ENCODE measurements around the gene LSM12. TPM values are rescaled to one million over a fixed set of nuclear protein-coding genes. Genes with fewer than 3 reads are reported as not detected.
A peak's percentile ranks its signal among the peaks of the same experiment; 100 is the strongest.
"Not testable (repeated sequence)": the region's sequence is repeated elsewhere in the genome, so short reads cannot be mapped to it uniquely, and the experiment has no call there.

LSM12 gene
- total RNA-seq, 2 experiments from 2014 or later = 68.3 to 76.8 TPM

DNA sequence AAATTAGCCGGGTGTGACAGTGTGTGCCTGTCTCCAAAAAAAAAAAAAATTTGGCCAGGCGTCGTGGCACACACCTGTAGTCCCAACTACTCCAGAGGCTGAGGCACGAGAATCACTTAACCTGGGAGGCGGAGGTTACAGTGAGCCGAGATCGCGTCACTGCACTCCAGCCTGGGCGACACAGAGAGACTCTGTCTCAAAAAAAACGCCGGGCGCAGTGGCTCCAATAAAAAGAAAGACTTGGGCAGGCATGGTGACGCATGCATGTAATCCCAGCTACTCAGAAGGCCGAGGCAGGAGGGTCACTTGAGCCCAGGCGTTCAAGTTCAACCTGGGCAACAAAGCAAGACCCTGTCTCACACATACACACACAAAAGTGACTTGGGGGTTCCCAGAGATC lies 3.6 kb downstream of the LSM12 start:
- Mint-ChIP-seq H3K27ac (no peak overlapping the region), H3K4me3 (no peak overlapping the region), H3K27me3 (no peaks in the 10 kb centered on the region), H3K9me3 (ENCODE audit: low read depth) (no peaks in the 10 kb centered on the region), H3K36me3 (peaks cover 46% of the 10 kb centered on the region), H3K4me1 (peaks cover 54% of the 10 kb centered on the region)
- DNase-seq = no peak
- no peak for ATAC-seq
- CTCF ChIA-PET = interaction anchor here (2.0 kb wide), 1 partner anchor 21 kb away, joined by 4 read pairs; no protein-coding TSS in a partner anchor

DNA sequence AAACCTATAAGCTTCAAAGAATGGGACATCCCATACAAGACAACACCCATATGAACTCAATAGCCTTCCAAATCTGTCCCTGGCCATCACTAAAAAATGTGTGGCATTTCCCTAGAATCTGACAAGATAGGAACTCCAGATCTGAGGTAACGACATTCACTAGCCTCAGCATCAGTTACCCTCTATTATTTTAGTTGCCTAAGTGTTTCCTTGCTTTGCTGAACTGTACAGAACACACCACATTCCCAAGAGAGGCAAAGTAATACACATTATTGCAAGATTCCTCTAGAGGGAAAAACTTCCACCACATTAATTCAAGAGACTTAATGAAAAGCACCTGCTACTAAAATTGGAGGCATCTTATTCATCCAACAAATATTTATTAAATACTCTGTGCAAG lies 5.0 kb downstream of the LSM12 start:
- Mint-ChIP-seq H3K27ac (no peak overlapping the region), H3K4me3 (no peak overlapping the region), H3K9me3 (ENCODE audit: low read depth) (no peaks in the 10 kb centered on the region), H3K36me3 (peaks cover 46% of the 10 kb centered on the region), H3K27me3 (no peaks in the 10 kb centered on the region), H3K4me1 (peaks cover 45% of the 10 kb centered on the region)
- DNase-seq = no peak
- CTCF ChIA-PET = no interaction called here
- ATAC-seq = no peak

DNA sequence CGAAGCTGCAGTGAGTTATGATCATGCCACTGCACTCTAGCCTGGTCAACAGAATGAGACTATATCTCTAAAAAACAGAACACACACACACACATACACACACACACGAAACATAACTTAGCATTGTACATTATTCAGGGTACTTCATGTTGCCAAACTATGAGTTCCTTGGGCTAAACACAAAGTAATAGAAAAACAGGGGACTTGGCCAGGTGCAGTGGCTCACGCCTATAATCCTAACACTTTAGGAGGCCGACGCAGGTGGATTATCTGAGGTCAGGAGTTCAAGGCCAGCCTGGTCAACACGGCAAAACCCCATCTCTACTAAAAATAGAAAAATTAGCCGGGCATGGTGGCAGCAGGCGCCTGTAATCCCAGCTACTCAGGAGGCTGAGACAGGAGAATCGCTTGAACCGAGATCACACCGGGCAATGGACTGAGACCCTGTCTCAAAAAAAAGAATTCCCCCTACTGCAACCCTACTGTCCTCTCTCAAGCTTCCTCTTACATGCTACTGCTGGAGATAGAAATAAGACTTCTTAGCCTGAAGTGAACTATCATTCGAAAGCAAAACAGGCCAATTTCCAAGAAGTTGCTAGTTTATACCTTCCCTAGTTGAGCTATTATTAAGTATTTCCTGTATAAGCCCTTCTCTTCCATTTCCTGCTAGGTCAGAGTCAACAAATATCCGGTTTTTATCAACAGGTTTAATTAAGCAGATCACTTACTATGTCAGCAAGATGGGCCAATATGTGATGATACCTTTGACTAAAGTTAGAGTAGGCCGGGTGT lies 7.2 kb downstream of the LSM12 start:
- CTCF ChIA-PET = interaction anchor here (1.0 kb wide), 1 partner anchor 17 kb away, joined by 4 read pairs; no protein-coding TSS in a partner anchor
- H3K9me3 Mint-ChIP-seq (ENCODE audit: low read depth) = no peaks in the 10 kb centered on the region
- ATAC-seq = no peak
- H3K4me3 Mint-ChIP-seq = no peak overlapping the region
- no peak for DNase-seq
- peaks cover 36% of the 10 kb centered on the region for H3K4me1 Mint-ChIP-seq
- peak overlapping the region; percentile 47 for H3K27ac Mint-ChIP-seq
- peaks cover 46% of the 10 kb centered on the region for H3K36me3 Mint-ChIP-seq
- H3K27me3 Mint-ChIP-seq = no peaks in the 10 kb centered on the region

- Mint-ChIP-seq H3K27ac (no peak overlapping the region), H3K27me3 (no peaks in the 10 kb centered on the region), H3K9me3 (ENCODE audit: low read depth) (no peaks in the 10 kb centered on the region), H3K36me3 (peaks cover 28% of the 10 kb centered on the region), H3K4me1 (peaks cover 6% of the 10 kb centered on the region), H3K4me3 (no peak overlapping the region)
- DNase-seq = no peak
- CTCF ChIA-PET = interaction anchor here (0.7 kb wide), 2 partner anchors 12 to 110 kb away, joined by 3 read pairs; no protein-coding TSS in a partner anchor
- no peak for ATAC-seq
Measured at GRCh38 chr17:44053125-44053872, 13.2 kb downstream of the LSM12 start.

GRCh38 chr17:44049294-44050060 lies 17.0 kb downstream of the LSM12 start:
- Mint-ChIP-seq H3K9me3 (ENCODE audit: low read depth) (no peaks in the 10 kb centered on the region), H3K4me3 (no peak overlapping the region), H3K36me3 (peaks cover 30% of the 10 kb centered on the region), H3K4me1 (peaks cover 10% of the 10 kb centered on the region), H3K27ac (no peak overlapping the region), H3K27me3 (no peaks in the 10 kb centered on the region)
- no peak for ATAC-seq
- CTCF ChIA-PET = interaction anchor here (2.2 kb wide), 1 partner anchor 8 kb away, joined by 8 read pairs; no protein-coding TSS in a partner anchor
- no peak for DNase-seq

DNA sequence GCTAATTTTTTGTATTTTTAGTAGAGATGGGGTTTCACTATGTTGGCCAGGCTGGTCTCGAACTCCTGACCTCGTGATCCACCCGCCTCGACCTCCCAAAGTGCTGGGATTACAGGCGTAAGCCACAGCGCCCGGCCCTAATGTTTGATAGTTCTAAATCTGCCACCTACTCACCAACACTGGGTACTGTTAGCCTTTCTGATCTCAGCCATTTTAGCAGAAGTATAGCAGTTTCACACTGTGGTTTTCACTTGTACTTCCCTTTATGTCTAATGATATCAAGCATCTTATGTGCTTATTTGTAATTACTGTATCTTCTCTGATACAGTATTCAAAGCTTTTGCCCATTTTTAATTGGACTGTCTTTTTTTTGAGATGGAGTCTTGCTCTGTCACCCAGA lies 19.6 kb downstream of the LSM12 start:
- H3K27me3 Mint-ChIP-seq; H3K4me1 Mint-ChIP-seq; DNase-seq; H3K4me3 Mint-ChIP-seq; ATAC-seq; H3K27ac Mint-ChIP-seq; CTCF ChIA-PET; H3K9me3 Mint-ChIP-seq (ENCODE audit: low read depth): not testable (repeated sequence)
- H3K36me3 Mint-ChIP-seq = peaks cover 15% of the 10 kb centered on the region

DNA sequence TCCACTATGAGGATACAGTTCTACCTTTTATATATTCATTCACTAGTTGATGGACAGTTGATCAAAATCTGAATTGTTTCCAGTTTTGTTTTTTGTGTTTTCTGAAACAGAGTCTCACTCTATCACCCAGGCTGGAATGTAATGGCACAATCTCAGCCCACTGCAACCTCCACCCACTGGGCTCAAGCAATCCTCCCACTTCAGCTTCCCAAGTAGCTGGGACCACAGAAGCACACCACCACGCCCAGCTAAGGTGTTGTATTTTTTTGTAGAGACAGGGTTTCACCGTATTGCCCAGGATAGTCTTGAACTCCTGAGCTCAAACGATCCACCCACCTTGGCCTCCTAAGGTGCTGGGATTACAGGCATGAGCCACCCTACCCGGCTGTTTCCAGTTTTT lies 21.0 kb downstream of the LSM12 start:
- no peak overlapping the region for H3K4me3 Mint-ChIP-seq
- CTCF ChIA-PET = no interaction called here

GRCh38 chr17:44044071-44044470 lies 22.4 kb downstream of the LSM12 start:
- CTCF ChIA-PET = interaction anchor here (0.6 to 5.9 kb wide), 7 partner anchors 16 to 344 kb away, joined by 3 to 51 read pairs (median 3); no protein-coding TSS in a partner anchor
- peaks cover 26% of the 10 kb centered on the region for H3K4me1 Mint-ChIP-seq
- H3K27ac Mint-ChIP-seq = no peak overlapping the region
- no peak overlapping the region for H3K4me3 Mint-ChIP-seq
- H3K9me3 Mint-ChIP-seq (ENCODE audit: low read depth) = no peaks in the 10 kb centered on the region
- no peaks in the 10 kb centered on the region for H3K27me3 Mint-ChIP-seq
- DNase-seq (no peak), ATAC-seq (no peak)
- peaks cover 21% of the 10 kb centered on the region for H3K36me3 Mint-ChIP-seq

More for the DNA sequence above, 21.0 kb downstream of the LSM12 start:
- Mint-ChIP-seq H3K9me3 (ENCODE audit: low read depth) (no peaks in the 10 kb centered on the region), H3K36me3 (peaks cover 18% of the 10 kb centered on the region), H3K4me1 (peaks cover 16% of the 10 kb centered on the region), H3K27me3 (no peaks in the 10 kb centered on the region), H3K27ac (no peak overlapping the region)
- ATAC-seq (no peak), DNase-seq (no peak)

DNA sequence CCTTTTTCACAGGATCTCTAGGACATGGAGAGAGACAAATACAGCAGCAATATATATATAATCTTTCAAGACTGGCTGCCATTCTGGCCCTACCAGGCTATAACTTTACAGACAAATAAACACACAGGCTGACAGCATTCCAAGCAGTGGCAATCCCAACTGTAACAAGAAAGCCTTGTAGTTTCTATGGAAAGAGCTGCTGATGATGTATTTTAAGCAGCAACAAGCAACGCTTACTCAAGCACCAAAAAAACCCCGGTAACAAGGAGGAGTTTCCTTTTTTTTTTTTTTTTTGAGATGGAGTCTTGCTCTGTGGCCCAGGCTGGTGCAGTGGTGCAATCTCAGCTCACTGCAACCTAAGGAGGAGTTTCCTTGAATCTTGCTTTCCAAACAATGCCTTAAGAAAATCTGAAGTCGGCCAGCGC lies 23.2 kb downstream of the LSM12 start:
- Mint-ChIP-seq H3K4me1 (peaks cover 24% of the 10 kb centered on the region), H3K27me3 (no peaks in the 10 kb centered on the region), H3K9me3 (ENCODE audit: low read depth) (no peaks in the 10 kb centered on the region), H3K27ac (no peak overlapping the region), H3K36me3 (peaks cover 22% of the 10 kb centered on the region), H3K4me3 (no peak overlapping the region)
- ATAC-seq = no peak
- CTCF ChIA-PET = interaction anchor here (0.7 to 5.9 kb wide), 7 partner anchors 9 to 165 kb away, joined by 3 to 51 read pairs (median 4); no protein-coding TSS in a partner anchor
- DNase-seq = no peak

DNA sequence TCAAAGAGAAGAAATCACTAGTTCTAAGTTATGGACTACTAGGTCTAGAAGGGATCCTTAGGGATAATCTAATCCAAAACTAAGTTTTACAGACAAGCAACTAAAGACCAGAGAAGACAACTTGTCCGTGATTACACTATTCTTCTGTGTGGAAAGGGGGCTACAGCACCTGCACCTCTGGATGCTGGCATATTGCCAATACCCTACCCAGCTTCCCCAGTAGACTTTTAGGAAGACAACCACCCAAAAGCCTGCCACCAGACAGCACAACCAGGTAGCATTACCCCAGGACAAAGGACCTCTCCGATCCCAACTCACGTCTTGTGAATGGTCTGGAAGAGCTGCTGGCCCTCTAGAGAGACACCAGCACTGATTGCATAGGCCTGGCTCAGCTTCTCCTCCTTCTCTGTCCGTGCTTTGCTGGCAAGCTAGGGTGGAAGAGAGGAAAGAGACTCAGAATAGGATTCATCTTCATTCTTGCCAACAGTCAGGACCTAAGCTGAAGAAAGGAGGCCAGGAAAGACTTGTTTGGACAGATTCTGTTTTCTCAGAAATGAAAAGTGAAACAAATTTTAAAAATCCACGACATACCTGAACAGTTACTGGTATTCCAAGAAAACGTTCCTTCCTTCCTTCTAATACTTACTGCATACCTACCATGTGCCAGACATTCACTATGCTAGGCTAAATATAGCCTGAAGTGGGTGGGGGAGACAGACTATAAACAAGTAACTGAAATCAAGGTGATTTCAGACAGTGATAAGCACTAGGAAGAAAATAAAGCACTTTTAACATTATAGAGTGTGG lies 26.4 kb downstream of the LSM12 start:
- Mint-ChIP-seq H3K36me3 (peaks cover 18% of the 10 kb centered on the region), H3K27ac (peak overlapping the region; percentile 81), H3K4me1 (peaks cover 22% of the 10 kb centered on the region), H3K4me3 (peak overlapping the region; percentile 12), H3K27me3 (no peaks in the 10 kb centered on the region), H3K9me3 (ENCODE audit: low read depth) (no peaks in the 10 kb centered on the region)
- CTCF ChIA-PET = interaction anchor here (1.0 to 5.9 kb wide), 8 partner anchors 9 to 162 kb away, joined by 3 to 51 read pairs (median 12); no protein-coding TSS in a partner anchor
- DNase-seq (no peak), ATAC-seq (no peak)

DNA sequence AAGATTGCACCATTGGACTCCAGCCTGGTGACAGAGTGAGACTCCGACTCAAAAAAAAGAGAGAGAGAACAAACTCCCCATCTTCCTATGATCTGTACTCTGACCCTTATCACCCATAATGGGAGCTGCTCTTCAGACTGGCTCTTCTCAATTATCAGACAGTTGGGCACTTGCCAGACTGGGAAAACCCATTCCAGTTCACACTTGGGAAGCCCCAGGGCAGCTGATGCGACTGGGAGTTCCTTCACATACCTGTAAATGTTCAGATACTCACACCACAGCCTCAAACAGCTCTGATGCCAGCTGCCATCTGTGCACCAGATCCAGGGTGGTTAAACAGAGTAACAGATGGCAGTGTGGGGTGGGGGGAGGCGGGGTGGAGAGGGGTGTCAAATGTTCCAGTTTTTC lies 27.9 kb downstream of the LSM12 start:
- DNase-seq = no peak
- Mint-ChIP-seq H3K4me1 (peaks cover 29% of the 10 kb centered on the region), H3K4me3 (no peak overlapping the region), H3K9me3 (ENCODE audit: low read depth) (no peaks in the 10 kb centered on the region), H3K36me3 (peaks cover 24% of the 10 kb centered on the region), H3K27me3 (no peaks in the 10 kb centered on the region), H3K27ac (no peak overlapping the region)
- CTCF ChIA-PET = no interaction called here
- ATAC-seq = no peak

GRCh38 chr17:44037471-44037870 lies 29.0 kb downstream of the LSM12 start:
- H3K36me3 Mint-ChIP-seq = peaks cover 28% of the 10 kb centered on the region
- CTCF ChIA-PET = no interaction called here

More at GRCh38 chr17:44037471-44037870, 29.0 kb downstream of the LSM12 start:
- no peaks in the 10 kb centered on the region for H3K9me3 Mint-ChIP-seq (ENCODE audit: low read depth)
- H3K4me1 Mint-ChIP-seq = peaks cover 31% of the 10 kb centered on the region
- ATAC-seq = no peak
- DNase-seq = no peak
- H3K27ac Mint-ChIP-seq = no peak overlapping the region
- no peaks in the 10 kb centered on the region for H3K27me3 Mint-ChIP-seq
- no peak overlapping the region for H3K4me3 Mint-ChIP-seq

Measured in activated CD8-positive, alpha-beta memory T cell treated with anti-CD3 and anti-CD28 coated beads, Interleukin-2, amount 10 ng/mL, durations not matched to agents 7 days and 5 days (primary cell).